Colon (tissue), 2 donors: ENCODE results near the gene LDHD.

Source experiments
- FAIRE-seq: peaks from 2 replicates; lab custom pipeline; 2012; peaks lifted over from hg19 to GRCh38; lab: Jason Lieb, UNC
- donor health status: control.
- donor health status: control.

LDHD gene

DNA sequence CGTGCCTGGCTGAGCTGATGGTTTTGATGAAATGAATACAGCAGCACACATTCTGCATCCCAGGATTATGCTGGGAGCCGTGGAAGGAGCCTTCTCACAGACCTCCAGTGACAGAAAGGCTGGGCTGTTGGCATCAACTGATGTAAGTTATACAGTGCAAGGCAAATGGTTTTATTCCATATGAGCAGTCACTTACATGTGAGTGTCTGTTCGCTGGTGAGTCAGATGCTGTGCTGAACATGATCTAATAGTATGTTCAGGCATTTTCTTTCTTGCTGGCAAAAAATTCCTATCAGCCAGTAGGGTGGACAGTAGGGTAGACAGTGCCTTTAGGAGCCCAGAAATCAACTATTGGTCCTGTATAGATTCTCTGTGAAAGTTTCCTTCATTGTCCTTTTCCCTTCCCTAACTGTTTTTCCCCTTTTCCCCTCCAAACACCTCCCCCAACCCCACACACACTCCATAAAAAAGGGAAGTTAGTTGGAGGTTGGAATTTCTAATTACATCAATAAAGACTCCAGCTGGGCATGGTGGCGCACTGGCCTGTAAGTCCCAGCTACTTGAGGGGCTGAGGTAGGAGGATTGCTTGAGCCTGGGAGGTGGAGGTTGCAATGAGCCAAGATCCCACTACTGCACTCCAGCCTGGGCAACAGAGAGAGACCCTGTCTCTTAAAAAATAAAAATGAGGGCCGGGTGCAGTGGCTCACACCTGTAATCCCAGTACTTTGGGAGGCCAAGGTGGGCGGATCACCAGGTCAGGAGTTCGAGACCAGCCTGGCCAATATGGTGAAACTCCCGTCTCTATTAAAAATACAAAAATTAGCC is 36.2 kb downstream of the LDHD start:
- FAIRE-seq: no peak

DNA sequence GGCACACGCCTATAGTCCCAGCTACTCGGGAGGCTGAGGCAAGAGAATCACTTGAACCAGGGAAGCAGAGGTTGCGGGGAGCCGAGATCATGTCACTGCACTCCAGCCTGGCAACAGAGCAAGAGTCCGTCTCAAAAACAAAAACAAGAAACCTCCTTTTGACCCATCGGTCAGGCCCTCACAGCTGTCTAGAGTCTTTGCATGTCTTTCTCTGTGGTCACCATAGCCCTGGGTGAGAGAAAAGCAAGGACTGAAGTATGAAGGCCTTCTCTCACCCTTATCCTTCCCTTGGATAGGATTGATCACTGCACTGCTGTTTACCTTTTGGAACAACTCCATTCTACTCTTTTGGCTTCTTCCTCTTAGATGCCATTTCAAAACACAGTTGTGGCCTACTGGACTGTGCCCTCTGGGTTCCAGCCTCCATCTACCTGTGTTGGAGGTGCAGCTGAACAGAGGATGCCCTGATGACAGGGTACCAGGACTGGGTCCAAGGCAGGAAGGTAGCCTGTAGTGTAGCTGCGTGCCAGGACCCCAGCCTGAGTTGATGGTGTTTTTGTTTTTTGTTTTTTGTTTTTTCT is 37.1 kb downstream of the LDHD start:
- no peak for FAIRE-seq

DNA sequence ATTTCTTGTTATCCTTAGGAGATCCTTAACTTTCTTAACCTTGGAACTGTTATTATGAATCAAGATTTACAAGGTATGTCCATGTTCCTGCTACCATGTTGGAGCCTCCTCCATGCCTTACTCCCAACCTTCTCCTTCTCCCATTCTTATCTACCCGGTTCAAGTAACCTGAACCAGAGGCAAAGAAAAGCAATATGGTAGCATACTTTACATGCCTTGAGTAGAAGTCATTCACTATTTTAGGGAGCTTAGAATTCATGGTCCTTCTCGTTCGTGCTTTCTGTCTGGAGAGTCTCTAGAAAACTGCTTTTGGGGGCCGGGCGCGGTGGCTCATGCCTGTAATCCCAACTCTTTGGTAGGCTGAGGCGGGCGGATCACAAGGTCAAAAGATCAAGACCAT is 37.7 kb downstream of the LDHD start:
- FAIRE-seq: no peak

DNA sequence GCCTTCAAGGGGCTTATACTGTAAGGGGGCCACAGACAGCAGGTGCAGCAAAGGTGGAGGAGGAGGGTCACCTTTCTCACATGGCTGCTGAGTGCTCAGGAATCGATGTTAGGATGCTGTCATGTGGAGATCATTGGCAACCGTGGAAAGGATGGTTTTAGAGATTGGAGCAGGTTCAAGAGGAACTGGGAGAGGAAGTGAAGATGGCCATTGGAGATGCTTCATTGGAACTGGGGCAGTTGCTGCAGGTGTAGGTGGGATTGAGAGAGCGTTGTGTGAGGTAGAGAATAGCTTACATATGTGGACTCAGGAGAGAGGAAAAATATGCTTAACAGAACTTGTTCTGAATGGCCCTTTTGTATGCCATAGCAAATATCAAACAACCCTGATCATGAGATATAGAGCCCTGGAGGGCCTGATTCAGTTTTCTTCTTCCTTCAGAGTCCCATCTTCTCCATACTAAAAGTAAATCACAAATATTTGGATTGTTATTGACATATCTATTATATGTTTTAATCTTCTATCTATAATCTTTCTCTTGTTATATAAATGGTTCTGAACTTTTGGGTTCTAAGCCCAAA is 40.8 kb downstream of the LDHD start:
- no peak for FAIRE-seq

DNA sequence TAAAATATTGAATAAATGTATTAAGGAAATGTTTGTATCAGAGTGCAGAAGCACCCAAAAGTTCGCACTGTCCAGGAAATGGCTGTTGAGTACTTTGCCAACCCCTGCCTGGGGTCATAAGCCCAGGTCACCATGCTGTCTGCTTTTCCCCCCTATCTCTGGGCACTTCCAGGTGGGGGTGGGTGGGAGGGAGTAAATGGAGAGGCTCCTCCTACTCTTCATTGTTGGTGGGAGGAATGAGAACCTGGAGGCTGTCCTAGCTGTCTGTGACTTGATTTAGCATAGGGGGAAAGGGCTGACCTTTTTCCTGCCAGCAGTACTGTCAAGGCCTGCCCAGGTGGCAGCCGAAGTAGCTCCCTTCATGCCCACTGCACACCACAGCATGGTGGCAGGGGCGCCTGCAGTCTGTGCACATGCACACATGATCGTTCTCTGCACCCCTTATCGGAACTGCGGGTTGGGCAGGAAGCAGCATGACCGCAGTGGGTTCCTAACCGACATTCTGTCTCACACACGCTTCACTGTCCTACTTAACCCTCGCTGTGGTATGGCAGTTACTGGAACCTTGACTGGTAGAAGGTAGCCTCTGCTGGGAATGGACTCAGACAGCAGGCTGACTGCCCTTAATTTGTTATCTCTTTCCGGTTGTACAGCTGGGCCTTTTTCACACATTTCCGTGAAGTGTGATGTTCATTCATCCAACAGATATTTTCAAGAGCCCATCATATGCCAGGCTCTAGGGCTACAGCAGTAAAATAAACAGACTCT is 41.5 kb downstream of the LDHD start:
- FAIRE-seq: no peak

DNA sequence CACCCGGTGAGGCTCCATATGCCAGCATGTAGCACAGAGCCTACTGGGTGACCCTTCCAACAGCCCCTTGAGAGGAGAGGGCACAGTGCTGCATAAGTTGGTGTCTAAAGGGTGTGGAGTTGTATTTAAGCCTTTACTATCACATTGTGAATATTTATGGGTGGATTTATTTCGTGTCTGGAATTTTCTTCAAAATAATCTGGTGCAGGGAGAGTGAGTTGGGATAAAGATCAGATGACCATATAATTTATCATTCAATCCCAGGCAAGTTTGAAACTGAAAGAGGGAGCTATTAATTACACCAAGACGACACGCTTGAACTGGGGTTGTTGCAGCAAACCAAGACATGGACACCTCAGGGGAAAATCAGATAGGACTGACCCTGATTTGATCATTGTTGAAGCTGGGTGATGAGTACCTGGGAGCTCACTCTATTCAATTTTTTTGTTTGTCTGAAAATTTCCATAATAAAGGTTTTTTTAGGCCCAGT is 42.2 kb downstream of the LDHD start:
- FAIRE-seq: no peak

DNA sequence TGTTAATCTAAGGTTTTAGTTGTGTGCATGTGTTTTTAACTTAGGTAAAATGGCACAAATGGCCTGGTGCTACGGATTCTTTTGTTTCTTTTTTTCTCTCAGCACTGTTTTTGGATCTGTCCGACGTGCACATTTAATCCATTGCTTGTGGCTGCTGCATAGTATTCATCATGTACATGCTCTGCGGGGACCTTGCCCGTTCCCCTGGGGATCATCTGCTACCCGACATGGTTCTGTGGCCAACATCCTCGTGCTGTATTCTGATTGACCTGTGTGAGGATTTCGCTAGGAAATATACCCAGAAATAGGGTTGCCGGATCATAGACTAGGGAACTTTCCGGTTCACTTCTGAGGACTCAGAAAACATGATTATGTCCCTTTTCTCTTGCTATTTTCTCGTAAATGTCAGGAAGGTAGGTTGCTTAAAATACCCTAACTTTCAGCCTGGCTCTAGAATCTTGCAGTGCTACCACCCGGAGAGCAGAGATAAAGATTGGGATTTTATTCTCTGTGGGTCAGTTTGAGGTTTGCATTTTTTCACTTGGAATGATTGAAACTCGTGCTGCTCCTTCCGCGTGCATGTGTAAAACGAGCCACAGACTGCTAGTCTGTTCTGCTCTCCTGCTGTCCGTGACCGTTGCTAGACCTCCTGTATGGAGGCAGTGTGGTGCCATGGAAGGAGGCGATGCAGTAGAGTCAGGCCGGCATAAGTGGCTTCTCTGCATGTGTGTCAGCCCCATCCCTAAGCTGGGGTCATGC is 42.9 kb downstream of the LDHD start:
- FAIRE-seq: no peak

DNA sequence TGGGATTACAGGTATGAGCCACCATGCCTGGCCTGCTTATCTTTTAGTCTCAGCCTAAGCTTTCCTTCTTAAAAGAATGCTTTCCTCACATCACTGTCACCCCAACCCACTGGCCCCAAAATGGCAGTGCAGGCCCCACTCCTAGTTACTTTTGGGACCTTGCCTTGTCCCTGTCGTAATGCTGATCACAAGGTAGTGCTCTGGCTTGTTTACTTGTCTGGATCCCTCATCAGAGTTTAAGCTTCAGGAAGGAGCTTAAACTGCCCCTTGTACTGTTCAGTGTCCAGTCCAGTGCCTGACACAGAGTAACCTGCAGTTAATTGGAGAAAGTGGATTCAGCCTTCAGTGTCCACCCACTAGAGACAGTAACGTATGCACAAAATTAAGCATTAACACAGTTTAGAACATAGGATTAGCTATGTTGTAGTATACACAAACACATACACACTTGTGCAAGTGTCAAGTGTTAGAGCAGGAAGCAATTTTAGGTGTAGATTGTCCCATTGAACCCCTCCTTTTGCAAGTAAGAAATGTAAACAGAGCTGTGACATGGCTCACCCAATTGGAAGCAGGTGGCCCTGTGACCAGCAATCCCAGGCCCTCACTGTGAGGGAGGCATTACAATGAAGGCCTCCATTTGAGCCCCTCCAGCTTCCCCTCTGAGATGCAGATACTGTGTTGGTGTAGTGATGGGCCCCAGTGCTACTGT is 44.2 kb downstream of the LDHD start:
- no peak for FAIRE-seq

DNA sequence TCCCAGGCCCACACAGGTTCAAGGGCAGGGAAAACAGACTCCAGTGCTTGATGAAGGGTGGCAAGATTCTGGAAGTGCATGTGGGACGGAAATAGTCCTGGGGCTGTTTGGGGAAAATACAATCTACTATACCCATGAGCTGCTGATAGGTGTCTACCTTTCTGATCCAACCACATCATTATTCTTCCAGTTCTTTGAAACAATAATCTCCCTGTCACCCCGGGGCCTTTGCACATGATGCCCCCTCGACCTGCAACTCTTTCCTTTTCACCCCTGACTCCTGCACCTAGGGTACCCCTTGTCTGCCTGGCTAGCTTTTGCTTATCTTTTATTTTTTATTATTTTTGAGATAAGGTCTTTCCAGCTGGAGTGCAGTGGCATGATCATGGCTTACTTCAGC is 45.0 kb downstream of the LDHD start:
- no peak for FAIRE-seq

DNA sequence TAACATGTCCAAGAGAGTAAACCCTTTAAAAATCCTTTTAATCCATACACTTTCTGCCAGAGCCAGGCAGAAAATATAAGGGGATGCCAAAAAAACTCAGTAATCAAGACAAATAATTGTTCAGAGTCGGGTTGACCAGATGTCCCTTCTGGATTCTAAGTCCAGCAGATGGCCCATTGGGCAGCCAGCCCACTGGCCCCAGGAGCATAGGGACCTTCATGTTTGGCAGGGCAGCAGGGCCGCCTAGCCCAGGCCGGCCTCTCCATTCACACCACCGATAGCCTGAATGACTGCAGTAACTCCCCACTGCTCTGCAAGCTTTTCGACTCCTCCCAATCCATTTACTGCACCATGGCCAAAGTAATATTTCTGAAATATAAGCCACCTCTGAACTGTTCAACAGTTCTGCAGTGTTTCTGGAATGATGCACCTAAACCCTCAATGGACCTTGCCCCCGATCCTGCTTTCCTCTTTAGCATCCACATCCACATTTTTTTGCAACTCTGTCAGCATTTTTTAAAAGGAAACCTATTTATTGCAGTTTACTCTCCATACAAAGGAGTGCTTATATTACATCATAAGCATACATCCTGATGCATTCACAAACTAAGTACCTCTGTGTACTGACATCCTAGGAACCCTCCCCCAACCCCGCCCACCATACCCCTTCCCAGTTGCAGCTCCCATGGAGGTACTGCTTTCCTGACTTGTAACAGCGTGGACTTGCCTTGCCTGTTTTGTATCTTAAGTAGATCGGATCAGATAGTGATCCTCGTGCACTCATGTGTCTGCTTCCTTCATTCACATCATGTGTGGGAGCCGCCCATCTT is 46.4 kb downstream of the LDHD start:
- FAIRE-seq: no peak

DNA sequence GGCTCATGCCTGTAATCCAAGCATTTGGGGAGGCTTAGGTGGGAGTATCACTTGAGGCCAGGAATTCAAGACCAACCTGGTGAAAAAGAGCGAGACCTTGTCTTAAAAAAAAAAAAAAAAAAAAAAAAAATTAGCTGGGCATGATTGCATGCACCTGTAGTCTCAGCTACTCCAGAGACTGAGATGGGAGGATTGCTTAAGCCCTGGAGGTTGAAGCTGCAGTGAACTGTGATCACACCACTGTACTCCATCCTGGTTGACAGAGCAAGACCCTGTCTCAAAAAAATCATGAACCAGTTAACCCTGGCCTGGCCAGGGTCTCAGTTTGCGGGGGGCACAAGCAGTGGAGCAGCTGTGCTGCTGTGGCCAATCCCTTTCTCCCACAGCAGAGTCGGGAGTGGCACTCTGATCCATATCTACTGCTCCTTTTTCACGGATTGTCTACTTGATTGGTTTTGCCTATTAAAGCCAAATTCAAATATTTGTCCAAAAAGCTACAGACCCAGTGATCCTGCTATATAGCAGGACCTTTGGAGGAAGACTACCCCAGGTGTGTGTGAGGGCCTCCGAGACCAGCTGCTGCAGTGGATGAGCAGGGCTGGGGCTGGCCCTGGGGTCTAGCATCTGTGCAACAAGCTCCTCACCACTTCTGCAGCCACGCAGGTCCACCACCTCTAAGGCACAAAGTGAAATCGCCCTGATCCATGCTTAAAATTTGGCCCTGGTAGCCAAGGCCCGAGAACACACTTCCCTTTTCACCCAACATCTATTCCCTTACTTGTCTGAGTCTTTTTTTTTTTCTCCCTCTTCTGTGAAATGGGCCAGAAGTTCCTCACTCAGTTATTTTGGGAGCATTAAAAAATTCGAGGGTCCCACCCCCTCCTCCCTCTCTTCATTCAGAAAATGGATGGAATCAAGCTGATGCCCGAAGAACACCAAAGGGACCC is 48.2 kb downstream of the LDHD start:
- FAIRE-seq: no peak

DNA sequence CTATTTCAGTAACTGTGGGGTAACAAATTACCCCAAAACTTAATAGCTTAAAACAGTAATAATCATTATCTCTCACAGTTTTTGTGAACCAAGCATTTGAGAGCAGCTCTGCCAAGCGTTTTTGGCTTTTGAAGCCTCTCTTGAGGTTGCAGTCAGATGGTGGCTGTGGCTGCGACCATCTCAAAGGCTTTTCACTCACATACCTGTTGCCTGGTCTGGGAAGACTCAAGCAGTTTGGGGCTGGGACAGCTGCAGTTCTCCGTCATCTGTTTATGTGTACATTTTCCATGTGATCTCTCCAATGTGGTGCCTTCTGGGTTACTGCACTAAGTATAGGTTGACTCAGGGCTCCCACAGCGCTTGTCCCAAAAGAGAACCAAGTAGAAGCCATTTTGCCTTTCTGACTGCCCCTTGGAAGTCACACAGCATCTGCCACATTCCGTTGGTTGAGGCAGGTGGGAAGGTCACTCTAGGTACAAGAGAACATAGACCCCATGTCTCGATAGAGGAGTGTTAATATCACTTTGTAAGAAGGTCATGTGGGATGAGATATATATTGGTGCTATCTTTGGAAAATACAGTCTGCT is 49.6 kb downstream of the LDHD start:
- FAIRE-seq: no peak

DNA sequence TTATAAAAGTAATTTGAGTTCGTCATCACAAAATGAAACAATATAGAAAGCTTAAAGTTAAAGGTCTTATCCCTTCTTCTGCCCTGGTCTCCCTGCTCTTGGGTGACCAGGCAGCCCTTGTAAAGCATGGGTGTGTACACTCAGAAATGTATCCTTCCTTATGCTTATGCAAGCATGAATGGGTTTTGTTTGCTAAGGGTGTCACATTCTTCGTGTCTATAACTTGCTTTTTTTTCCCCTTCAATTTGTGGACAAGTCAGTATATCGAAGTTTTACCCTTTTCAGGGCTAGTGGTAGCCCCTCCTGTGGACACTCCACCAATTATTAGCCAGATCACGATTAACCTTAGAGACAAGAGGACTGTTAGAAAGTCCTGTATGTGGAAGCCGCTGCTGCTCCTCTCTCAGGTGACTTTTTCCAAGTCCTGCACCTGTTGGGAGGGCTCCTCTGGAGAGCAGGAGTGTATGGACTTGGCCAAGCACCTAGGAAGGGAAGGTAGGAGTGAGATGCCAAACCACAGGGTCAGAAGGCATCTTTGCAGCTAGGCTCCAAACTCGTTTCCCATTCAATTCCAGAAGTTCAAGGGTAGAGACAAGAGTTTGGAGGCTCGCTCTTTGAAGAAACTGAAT is 50.9 kb downstream of the LDHD start:
- no peak for FAIRE-seq

DNA sequence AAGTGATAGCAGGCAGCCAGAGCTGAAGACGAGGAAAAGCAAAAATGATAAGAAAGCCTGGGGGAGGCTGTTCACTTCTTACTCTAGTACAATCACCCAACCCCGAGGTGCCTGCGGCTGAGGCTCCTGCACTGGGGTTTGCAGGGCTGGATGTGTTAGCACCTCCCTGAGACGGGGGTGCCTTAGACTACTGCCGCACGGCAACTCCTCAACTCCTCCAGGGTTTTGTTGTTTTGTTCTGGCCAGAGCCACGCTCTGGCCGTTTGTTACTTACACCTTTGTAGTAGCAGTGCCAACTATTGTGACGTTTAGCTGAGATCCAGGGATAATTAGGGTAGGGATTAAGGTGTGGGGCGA is 51.5 kb downstream of the LDHD start:
- FAIRE-seq: no peak

DNA sequence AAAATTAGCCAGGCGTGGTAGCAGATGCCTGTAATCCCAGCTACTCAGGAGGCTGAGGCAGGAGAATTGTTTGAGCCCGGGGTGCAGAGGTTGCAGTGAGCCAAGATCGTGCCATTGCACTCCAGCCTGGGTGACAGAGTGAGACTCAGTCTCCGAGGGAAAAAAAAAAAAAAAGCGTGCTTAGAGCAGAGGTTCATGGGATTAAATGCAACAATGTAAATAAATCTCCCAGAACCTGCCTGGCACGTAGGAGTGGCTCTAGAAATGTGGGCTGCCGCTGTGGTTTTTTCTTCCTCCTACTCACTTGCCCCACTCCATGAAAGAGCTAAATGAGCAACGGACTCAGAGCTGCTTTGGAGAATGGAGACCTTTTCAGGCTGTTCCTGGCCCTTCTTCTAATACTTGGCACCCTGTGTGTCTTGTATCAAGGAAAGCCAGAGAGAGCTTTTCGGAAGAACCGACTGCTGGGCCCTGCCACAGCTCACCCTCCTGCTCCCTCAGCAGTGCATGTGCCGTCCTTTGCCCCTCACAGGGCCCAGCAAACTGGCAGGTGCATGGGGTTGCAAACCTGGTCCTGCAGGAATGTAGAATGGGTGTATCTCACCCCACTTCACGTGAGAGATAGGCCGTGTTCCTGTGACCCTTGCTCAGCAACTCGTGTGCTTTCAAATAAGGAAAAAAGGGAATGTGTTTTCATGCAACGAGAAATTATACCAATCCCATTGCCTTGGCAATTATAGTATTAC is 52.0 kb downstream of the LDHD start:
- FAIRE-seq: no peak

DNA sequence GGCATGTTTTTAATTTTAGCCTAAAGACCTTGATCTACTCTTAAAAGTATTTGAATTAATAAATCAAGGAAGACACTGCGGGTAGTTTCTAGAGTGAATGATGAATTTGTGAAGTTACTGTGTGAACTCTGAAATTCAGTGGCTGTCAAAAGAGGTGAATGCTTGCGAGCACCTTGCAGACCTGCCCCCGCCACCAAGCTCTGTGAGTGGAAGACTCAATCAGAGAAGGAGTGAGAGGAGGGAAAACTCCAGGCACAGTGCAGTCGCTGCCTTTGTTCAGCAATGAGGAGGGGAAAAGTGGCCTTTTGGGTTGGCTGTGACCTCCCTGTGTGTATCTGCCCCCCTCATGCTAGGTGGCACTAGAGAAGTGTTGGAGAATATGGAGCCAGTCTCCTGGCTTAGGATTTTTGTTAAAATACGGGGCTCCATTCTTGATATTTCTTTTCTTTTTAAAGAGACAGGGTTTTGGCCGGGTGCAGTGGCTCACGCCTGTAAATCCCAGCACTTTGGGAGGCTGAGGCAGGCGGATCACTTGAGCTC is 53.0 kb downstream of the LDHD start:
- no peak for FAIRE-seq

DNA sequence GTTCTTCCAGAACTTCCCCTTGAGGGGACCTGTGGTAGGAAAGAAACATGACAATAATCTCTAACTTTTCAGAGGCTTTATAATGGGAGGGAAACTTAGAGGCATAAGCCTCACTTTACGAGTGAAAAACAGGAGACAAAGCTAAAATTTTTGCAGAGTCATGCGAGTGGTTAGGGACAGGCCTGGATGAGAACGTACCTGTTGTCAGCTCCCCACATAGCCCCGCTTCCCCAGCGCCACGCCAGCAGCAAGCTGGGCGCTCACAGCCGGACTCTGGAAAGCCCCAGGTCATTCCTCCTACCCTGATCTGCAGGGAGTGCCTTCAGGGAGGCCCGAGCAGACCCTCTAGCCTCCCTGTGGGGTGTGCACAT is 53.6 kb downstream of the LDHD start:
- no peak for FAIRE-seq
